Measurements from ENCODE around the gene NBAS. TPM values are rescaled to one million over a fixed set of nuclear protein-coding genes. Genes with fewer than 3 reads are reported as not detected.

Gene NBAS
- total RNA-seq, 1 experiment from 2014 or later = 32.5 TPM

- Histone ChIP-seq H3K4ac (ENCODE audit: low read depth, low read length) (no peak overlapping the region), H3T11ph (ENCODE audit: low read length) (no peak overlapping the region), H3K9me3 (ENCODE audit: control insufficient read depth, low read depth, low read length) (peaks cover 4% of the 10 kb centered on the region), H2BK15ac (ENCODE audit: low read depth, low read length) (no peak overlapping the region), H3K23ac (ENCODE audit: insufficient read length, low read depth, low read length) (no peak overlapping the region), H3K79me1 (ENCODE audit: insufficient read depth, low read depth, low read length, poor library complexity, severe bottlenecking) (no peaks in the 10 kb centered on the region), H3K14ac (ENCODE audit: insufficient read depth, low read length) (0 out of 2 replicates have a peak overlapping the region, but pooled peaks have one; percentile 31), H3K4me1 (ENCODE audit: insufficient read depth, low read length) (peaks cover 3% of the 10 kb centered on the region; the same call in 1 of the 2 replicates), H4K8ac (replicated peaks; ENCODE audit: insufficient read length, low read depth, low read length) (no peak overlapping the region), H2BK120ac (ENCODE audit: low read depth, low read length, poor library complexity, severe bottlenecking) (no peak overlapping the region), H3K9ac (ENCODE audit: extremely low read depth, insufficient read length, low read length) (no peak overlapping the region), H3K79me2 (ENCODE audit: insufficient read depth, low read length) (no peaks in the 10 kb centered on the region), H3K27ac (ENCODE audit: insufficient read length, low read depth, low read length) (peak overlapping the region; percentile 33), H2BK12ac (ENCODE audit: insufficient read length, low read depth, low read length) (no peak overlapping the region), H4K20me1 (ENCODE audit: control insufficient read depth, insufficient read depth, insufficient read length) (no peaks in the 10 kb centered on the region), H4K91ac (ENCODE audit: insufficient read length, low read depth, low read length) (no peak overlapping the region), H3K27me3 (ENCODE audit: insufficient read depth, low read length) (no peaks in the 10 kb centered on the region), H2AFZ (ENCODE audit: low read length) (no peak overlapping the region), H2BK5ac (ENCODE audit: insufficient read length, low read length) (no peak overlapping the region), H3K56ac (ENCODE audit: insufficient read length, low read depth, low read length) (no peak overlapping the region), H3K18ac (ENCODE audit: insufficient read length, low read depth, low read length) (no peak overlapping the region), H3K4me2 (ENCODE audit: insufficient read depth, insufficient read length, low read length) (no peak overlapping the region), H3K23me2 (ENCODE audit: insufficient read length, low read depth, low read length, poor library complexity, severe bottlenecking) (no peaks in the 10 kb centered on the region), H2BK20ac (ENCODE audit: low read depth, low read length, poor library complexity, severe bottlenecking) (no peak overlapping the region), H2AK5ac (ENCODE audit: insufficient read length, low read length) (no peak overlapping the region), H4K5ac (ENCODE audit: insufficient read length, low read depth, low read length) (no peak overlapping the region)
- peak overlapping the region; percentile 71 to 93 (median 92); a peak in 6 of 7 replicates for H3K27ac Mint-ChIP-seq
- H3K36me3 Mint-ChIP-seq (ENCODE audit: insufficient read depth in 1 of 3, low read depth in 3 of 3) = peaks cover 4 to 10% (median 6%) of the 10 kb centered on the region in 3 experiments; a peak in 5 of 7 replicates
- H3K27me3 Mint-ChIP-seq (ENCODE audit: low read depth) = peaks cover 2% of the 10 kb centered on the region
- DNase-seq = peak; percentile 89
- peak overlapping the region in 1 of 2 experiments; percentile 32; a peak in 2 of 5 replicates for H3K4me3 Mint-ChIP-seq
- TF ChIP-seq, protein P1, sequence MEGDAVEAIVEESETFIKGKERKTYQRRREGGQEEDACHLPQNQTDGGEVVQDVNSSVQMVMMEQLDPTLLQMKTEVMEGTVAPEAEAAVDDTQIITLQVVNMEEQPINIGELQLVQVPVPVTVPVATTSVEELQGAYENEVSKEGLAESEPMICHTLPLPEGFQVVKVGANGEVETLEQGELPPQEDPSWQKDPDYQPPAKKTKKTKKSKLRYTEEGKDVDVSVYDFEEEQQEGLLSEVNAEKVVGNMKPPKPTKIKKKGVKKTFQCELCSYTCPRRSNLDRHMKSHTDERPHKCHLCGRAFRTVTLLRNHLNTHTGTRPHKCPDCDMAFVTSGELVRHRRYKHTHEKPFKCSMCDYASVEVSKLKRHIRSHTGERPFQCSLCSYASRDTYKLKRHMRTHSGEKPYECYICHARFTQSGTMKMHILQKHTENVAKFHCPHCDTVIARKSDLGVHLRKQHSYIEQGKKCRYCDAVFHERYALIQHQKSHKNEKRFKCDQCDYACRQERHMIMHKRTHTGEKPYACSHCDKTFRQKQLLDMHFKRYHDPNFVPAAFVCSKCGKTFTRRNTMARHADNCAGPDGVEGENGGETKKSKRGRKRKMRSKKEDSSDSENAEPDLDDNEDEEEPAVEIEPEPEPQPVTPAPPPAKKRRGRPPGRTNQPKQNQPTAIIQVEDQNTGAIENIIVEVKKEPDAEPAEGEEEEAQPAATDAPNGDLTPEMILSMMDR (conservative IDR thresholded peaks at IDR 0.05) = no peak
- peaks cover 27 to 28% of the 10 kb centered on the region in 2 experiments for H3K4me1 Mint-ChIP-seq
- peaks cover 9 to 13% of the 10 kb centered on the region in 2 experiments; a peak in 4 of 5 replicates for H3K9me3 Mint-ChIP-seq
- WGBS (ENCODE audit: extremely low coverage, insufficient read length, low lambda C conversion rate) = no CpG with 5 or more reads among the region's 4 CpGs
Observed at GRCh38 chr2:15119722-15120175, 441.4 kb downstream of the NBAS start.
